SK-N-SH treated with all-trans-retinoic acid at 6 μM for 48 hours (cell line): ENCODE data around the gene HLCS.
"Not testable (repeated sequence)": the region's sequence is repeated elsewhere in the genome, so short reads cannot be mapped to it uniquely, and the experiment has no call there.

Experiments
- ATAC-seq: fragments of 200-7000 bp; cut with Tn5 transposase; 3 replicates; pipeline ENCODE4 v1.9.1; 2020; ENCODE audit warnings: mild to moderate bottlenecking, moderate library complexity
- ARNTL ChIP-seq: fragments of 450-650 bp; formaldehyde crosslinking; IDR thresholded peaks from 2 replicates; pipeline ENCODE4 v1.5.0; 2020; ENCODE audit warnings: low read depth, mild to moderate bottlenecking, moderate library complexity, borderline replicate concordance
- BACH2 ChIP-seq: fragments of 250-450 bp; sonication (Bioruptor Pico); IDR thresholded peaks from 2 replicates; pipeline ENCODE4 v1.9.0; 2021; ENCODE audit warnings: mild to moderate bottlenecking, borderline replicate concordance
- CREB5 ChIP-seq: fragments of 250-450 bp; sonication (Bioruptor Pico); IDR thresholded peaks from 2 replicates; pipeline ENCODE4 v1.5.1; 2020; ENCODE audit warnings: low read depth, mild to moderate bottlenecking, moderate library complexity
- CSDC2 ChIP-seq: fragments of 250-450 bp; sonication (Bioruptor Pico); IDR thresholded peaks from 2 replicates; pipeline ENCODE4 v1.5.0; 2020; ENCODE audit warnings: mild to moderate bottlenecking, moderate library complexity
- CSRNP3 ChIP-seq: fragments of 250-450 bp; sonication (Bioruptor Pico); IDR thresholded peaks from 2 replicates; pipeline ENCODE4 v1.5.1; 2021; ENCODE audit warnings: mild to moderate bottlenecking, moderate library complexity
- ESRRG ChIP-seq: fragments of 250-450 bp; sonication (Bioruptor Pico); IDR thresholded peaks from 2 replicates; pipeline ENCODE4 v1.6.1; 2021; ENCODE audit warnings: mild to moderate bottlenecking
- GLIS3 ChIP-seq: fragments of 250-450 bp; sonication (Bioruptor Pico); IDR thresholded peaks from 2 replicates; pipeline ENCODE4 v1.5.0; 2020; ENCODE audit warnings: mild to moderate bottlenecking, moderate library complexity
- ISL1 ChIP-seq: fragments of 250-450 bp; sonication (Bioruptor Pico); IDR thresholded peaks from 2 replicates; pipeline ENCODE4 v2.1.2; 2022; ENCODE audit warnings: mild to moderate bottlenecking, moderate library complexity
- PATZ1 ChIP-seq: fragments of 250-450 bp; sonication (Bioruptor Pico); IDR thresholded peaks from 2 replicates; pipeline ENCODE4 v1.8.0; 2020; ENCODE audit warnings: mild to moderate bottlenecking, moderate library complexity, borderline replicate concordance
- POU6F1 ChIP-seq: fragments of 250-450 bp; sonication (Bioruptor Pico); IDR thresholded peaks from 2 replicates; pipeline ENCODE4 v1.8.0; 2021; ENCODE audit warnings: low read depth, mild to moderate bottlenecking, moderate library complexity, borderline replicate concordance
- PPARA ChIP-seq: fragments of 250-450 bp; sonication (Bioruptor Pico); IDR thresholded peaks from 2 replicates; pipeline ENCODE4 v1.5.0; 2020; ENCODE audit warnings: mild to moderate bottlenecking, borderline replicate concordance
- RARB ChIP-seq: fragments of 250-450 bp; sonication (Bioruptor Pico); IDR thresholded peaks from 2 replicates; pipeline ENCODE4 v1.8.0; 2021; ENCODE audit warnings: mild to moderate bottlenecking, moderate library complexity
- SNAI2 ChIP-seq: fragments of 250-450 bp; sonication (Bioruptor Pico); IDR thresholded peaks from 2 replicates; pipeline ENCODE4 v1.5.0; 2020; ENCODE audit warnings: mild to moderate bottlenecking, moderate library complexity
- TOX ChIP-seq: fragments of 250-450 bp; sonication (Bioruptor Pico); IDR thresholded peaks from 2 replicates; pipeline ENCODE4 v1.8.0; 2021; ENCODE audit warnings: mild to moderate bottlenecking, moderate library complexity, borderline replicate concordance
- TSHZ2 ChIP-seq: fragments of 250-450 bp; sonication (Bioruptor Pico); IDR thresholded peaks from 2 replicates; pipeline ENCODE4 v1.5.0; 2020; ENCODE audit warnings: mild to moderate bottlenecking, moderate library complexity
- ZC3H10 ChIP-seq: fragments of 250-450 bp; sonication (Bioruptor Pico); IDR thresholded peaks from 2 replicates; pipeline ENCODE4 v1.5.1; 2021; ENCODE audit warnings: mild to moderate bottlenecking, moderate library complexity
- ZFP3 ChIP-seq: fragments of 250-450 bp; sonication (Bioruptor Pico); IDR thresholded peaks from 2 replicates; pipeline ENCODE4 v1.5.0; 2020; ENCODE audit warnings: mild to moderate bottlenecking, moderate library complexity
- ZFP30 ChIP-seq: fragments of 450-650 bp; formaldehyde crosslinking; IDR thresholded peaks from 2 replicates; pipeline ENCODE4 v1.5.0; 2022; ENCODE audit warnings: mild to moderate bottlenecking, moderate library complexity
- ZNF565 ChIP-seq: fragments of 450-650 bp; formaldehyde crosslinking; conservative IDR thresholded peaks from 2 replicates; pipeline ENCODE4 v1.5.0; 2020; ENCODE audit warnings: low read depth, mild to moderate bottlenecking, moderate library complexity
- ZNF70 ChIP-seq: fragments of 450-650 bp; formaldehyde crosslinking; IDR thresholded peaks from 2 replicates; pipeline ENCODE4 v1.5.0; 2020; ENCODE audit warnings: mild to moderate bottlenecking, moderate library complexity

The HLCS gene

GRCh38 chr21:36955783-36956182, 10.7 kb downstream of the HLCS start:
- TF ChIP-seq PPARA (CRISPR knock-in tag), result no peak
- no peak for TF ChIP-seq CSRNP3 (CRISPR knock-in tag)
- no peak for TF ChIP-seq CREB5
- no peak for TF ChIP-seq RARB (CRISPR knock-in tag)
- no peak for TF ChIP-seq ESRRG
- no peak for TF ChIP-seq BACH2 (CRISPR knock-in tag)
- TF ChIP-seq PATZ1 (CRISPR knock-in tag), result no peak
- no peak for TF ChIP-seq CSDC2 (CRISPR knock-in tag)
- TF ChIP-seq ISL1 (CRISPR knock-in tag), result no peak
- TF ChIP-seq ZNF70 (CRISPR knock-in tag), result no peak
- no peak for TF ChIP-seq TOX (CRISPR knock-in tag)
- no peak for TF ChIP-seq ZC3H10 (CRISPR knock-in tag)
- TF ChIP-seq POU6F1 (CRISPR knock-in tag), result no peak
- no peak for TF ChIP-seq SNAI2 (CRISPR knock-in tag)
- TF ChIP-seq ZNF565 (CRISPR knock-in tag), result no peak
- no peak for TF ChIP-seq GLIS3 (CRISPR knock-in tag)
- ATAC-seq, result no peak

- ATAC-seq, result not testable (repeated sequence)
Observed at GRCh38 chr21:36952331-36952730, 14.1 kb downstream of the HLCS start.

GRCh38 chr21:36949171-36950141, 17.0 kb downstream of the HLCS start:
- peak; percentile 88; the same call in 1 of the 2 replicates for TF ChIP-seq ZNF565 (CRISPR knock-in tag)
- TF ChIP-seq ARNTL, result no peak
- no peak for ATAC-seq

- no peak for ATAC-seq
- TF ChIP-seq ZC3H10 (CRISPR knock-in tag) (no peak), ZFP30 (CRISPR knock-in tag) (no peak), CSDC2 (CRISPR knock-in tag) (no peak), SNAI2 (CRISPR knock-in tag) (no peak), ESRRG (no peak), ARNTL (no peak), ZFP3 (CRISPR knock-in tag) (no peak), PATZ1 (CRISPR knock-in tag) (no peak), CREB5 (no peak), GLIS3 (CRISPR knock-in tag) (no peak), CSRNP3 (CRISPR knock-in tag) (no peak), RARB (CRISPR knock-in tag) (no peak), TOX (CRISPR knock-in tag) (no peak), TSHZ2 (CRISPR knock-in tag) (no peak)
Observed at GRCh38 chr21:36948686-36949085, 17.8 kb downstream of the HLCS start.
